CMK (cell line): ENCODE results near the gene ZNF557.

ENCODE experiments used
- DNase-seq: peaks from one replicate; pipeline ENCODE4 v3.0.0-alpha.2; 2010; ENCODE audit warnings: low read depth

The ZNF557 gene

DNA sequence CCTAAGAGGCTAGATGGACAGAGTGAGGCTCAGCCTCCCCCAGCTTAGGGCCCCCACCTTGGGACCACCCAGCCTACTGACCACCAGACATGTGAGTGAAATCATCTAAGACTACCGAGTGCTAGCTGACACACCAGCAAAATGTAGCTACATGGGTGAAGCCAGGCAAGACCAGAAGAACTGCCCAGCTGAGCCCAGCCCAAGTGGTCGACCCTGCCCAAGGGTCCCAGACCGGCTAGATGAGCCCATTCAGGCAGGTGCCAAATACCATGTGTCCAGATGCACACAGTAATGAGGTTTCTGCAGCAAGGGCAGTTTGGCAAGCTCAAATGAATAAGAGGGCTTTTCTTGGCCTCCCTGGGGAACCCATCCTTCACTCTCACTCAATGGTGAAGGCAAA is 56.6 kb downstream of the ZNF557 start:
- no peak for DNase-seq

DNA sequence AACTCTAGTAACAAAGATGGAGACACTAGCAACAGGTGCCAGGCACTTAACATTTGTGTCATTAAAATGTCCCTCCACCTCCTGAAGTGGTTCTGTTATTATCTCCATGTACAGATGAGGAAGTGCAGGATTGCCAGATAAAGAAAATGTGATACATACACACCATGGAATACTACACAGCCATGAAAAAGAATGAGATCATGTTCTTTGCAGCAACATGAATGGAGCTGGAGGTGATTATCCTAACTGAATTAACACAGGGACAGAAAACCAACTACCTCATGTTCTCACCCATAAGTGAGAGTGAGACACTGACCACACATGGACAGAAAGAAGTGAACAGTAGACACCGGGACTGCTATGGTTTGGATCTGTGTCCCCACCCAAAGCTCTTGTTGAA is 60.5 kb downstream of the ZNF557 start:
- no peak for DNase-seq

DNA sequence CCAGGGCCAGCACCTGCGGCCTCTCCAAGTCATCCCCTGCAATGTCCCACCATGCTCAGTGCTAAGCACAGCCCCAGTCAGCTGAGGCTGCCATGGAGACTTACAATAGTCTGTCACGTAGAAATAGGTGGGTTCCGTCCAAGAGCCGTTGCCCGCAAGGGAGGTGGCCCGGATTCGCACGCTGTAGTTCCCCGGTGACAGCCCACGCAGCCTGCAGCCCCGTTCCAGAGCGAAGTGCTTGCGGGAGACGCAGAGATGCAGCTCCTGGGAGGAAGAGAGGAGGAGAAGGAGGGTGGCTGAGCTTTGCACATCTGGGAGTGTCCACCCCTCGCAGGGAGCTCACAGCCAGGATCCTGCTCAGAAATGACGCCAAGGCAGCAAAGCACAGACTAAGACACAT is 62.6 kb downstream of the ZNF557 start:
- no peak for DNase-seq

DNA sequence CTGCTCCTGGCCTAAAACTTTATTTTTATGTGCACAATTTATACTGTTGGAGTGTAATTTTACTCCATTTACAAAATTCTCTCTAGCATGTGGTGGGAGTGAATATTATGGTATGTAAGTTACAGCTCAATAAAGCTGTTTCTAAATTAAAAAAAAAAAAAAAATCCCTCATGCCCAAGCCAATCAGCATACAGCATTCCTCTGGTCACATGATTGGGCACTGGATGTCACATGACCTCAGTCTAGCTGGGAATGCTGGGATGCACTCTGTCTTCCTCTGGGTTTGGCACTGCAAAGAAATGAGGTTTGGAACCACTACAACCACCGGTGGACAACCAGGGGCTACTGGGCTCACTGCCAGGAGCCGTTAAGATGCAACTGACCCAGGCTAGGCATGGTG is 67.6 kb downstream of the ZNF557 start:
- no peak for DNase-seq
